NB4 (cell line): ENCODE measurements around the gene CHCHD4.

ENCODE experiments used
- DNase-seq: peaks from one replicate; pipeline ENCODE4 v3.0.0; 2010; ENCODE audit warnings: low read depth
- H3K4me3 ChIP-seq: one replicate; pipeline ENCODE4 v1.5.1; 2011; ENCODE audit warnings: mild to moderate bottlenecking, low read depth, low read length, moderate library complexity
- CTCF ChIP-seq: IDR thresholded peaks from one replicate; pipeline ENCODE4 v1.5.1; 2012; ENCODE audit warnings: low read depth, low read length
- MAX ChIP-seq: IDR thresholded peaks from 2 replicates; pipeline ENCODE4 v1.6.1; 2011; ENCODE audit warnings: low read depth, low read length
- MYC ChIP-seq: IDR thresholded peaks from 2 replicates; pipeline ENCODE4 v1.6.1; 2011; ENCODE audit warnings: low read depth, low read length
- POLR2A ChIP-seq: IDR thresholded peaks from 2 replicates; pipeline ENCODE4 v1.6.1; 2011; ENCODE audit warnings: mild to moderate bottlenecking; ENCODE audit not compliant: insufficient read length; ENCODE audit errors: extremely low read depth

The CHCHD4 gene

GRCh38 chr3:14140668-14141067 is 16.0 kb upstream of the CHCHD4 start:
- no peak overlapping the region for H3K4me3 ChIP-seq
- no peak for TF ChIP-seq CTCF
- TF ChIP-seq MYC = no peak
- no peak for TF ChIP-seq MAX
- DNase-seq = no peak

GRCh38 chr3:14139771-14140170 is 15.1 kb upstream of the CHCHD4 start:
- H3K4me3 ChIP-seq = no peak overlapping the region
- DNase-seq = no peak
- TF ChIP-seq POLR2A (no peak), MYC (no peak), MAX (no peak), CTCF (no peak)

GRCh38 chr3:14138878-14139655 is 14.4 kb upstream of the CHCHD4 start:
- TF ChIP-seq POLR2A (no peak), CTCF (no peak), MYC (no peak), MAX (no peak)
- DNase-seq = no peak

GRCh38 chr3:14138109-14138877 is 13.6 kb upstream of the CHCHD4 start:
- no peak overlapping the region for H3K4me3 ChIP-seq
- TF ChIP-seq POLR2A = no peak
- no peak for TF ChIP-seq MYC
- TF ChIP-seq CTCF = no peak
- TF ChIP-seq MAX = no peak
- DNase-seq = no peak

More at GRCh38 chr3:14138878-14139655, 14.4 kb upstream of the CHCHD4 start:
- no peak overlapping the region for H3K4me3 ChIP-seq

- TF ChIP-seq MAX = no peak
- TF ChIP-seq MYC = no peak
- DNase-seq = no peak
- no peak overlapping the region for H3K4me3 ChIP-seq
Measured at GRCh38 chr3:14137445-14137844, 12.8 kb upstream of the CHCHD4 start.

GRCh38 chr3:14137004-14137403 is 12.3 kb upstream of the CHCHD4 start:
- TF ChIP-seq MAX (no peak), POLR2A (no peak), CTCF (no peak), MYC (no peak)
- no peak for DNase-seq
- H3K4me3 ChIP-seq = no peak overlapping the region
